Mesangial cell (primary cell): ENCODE results near the gene CPLX4. TPM values are rescaled to one million over a fixed set of nuclear protein-coding genes. Genes with fewer than 3 reads are reported as not detected.

ENCODE experiments used
- total RNA-seq: library from RNA; depleted of rRNA; stranded (reverse); fragments of >200 nt; gene quantifications from 2 replicates; pipeline ENCODE4 v1.2.3, GENCODE V29; 2015

Gene CPLX4
- total RNA-seq = not detected in 2 replicates

GRCh38 chr18:59318460-59319050 is at the start of gene CPLX4:
Gene CPLX4 (minus strand): TSS chr18:59318649. CDS start chr18:59318462, 187 bp downstream.

GRCh38 chr18:59358712-59359575 is 40.5 kb upstream of the CPLX4 start, which contains the start of gene LMAN1:
Gene LMAN1 (minus strand): TSS chr18:59359265. CDS start chr18:59359244, 21 bp downstream.

GRCh38 chr18:59272891-59273758 is 45.3 kb downstream of the CPLX4 start, which contains the start of gene RAX:
Gene RAX (minus strand): TSS chr18:59273454. CDS start chr18:59273206, 248 bp downstream.

Other genes with a start within 250 kb of the CPLX4 start
- gene SEC11C, start 178.8 kb downstream of the CPLX4 start, total RNA-seq = 20.9 and 40.2 TPM in 2 replicates
- not detected in 2 replicates for gene GRP, start 98.5 kb downstream of the CPLX4 start, total RNA-seq
- not detected in 2 replicates for gene RAX, start 45.2 kb downstream of the CPLX4 start, total RNA-seq
- gene LMAN1, start 40.6 kb upstream of the CPLX4 start, total RNA-seq = 86.2 and 118 TPM in 2 replicates